GM12865 (cell line): Measurements from ENCODE around the gene GYS1.

Source experiments
- DNase-seq: peaks from one replicate; pipeline ENCODE4 v3.0.0; 2010; ENCODE audit warnings: low read depth
- H3K4me3 ChIP-seq: 2 replicates; pipeline ENCODE4 v1.5.1; 2011; ENCODE audit warnings: mild to moderate bottlenecking, low read depth, low read length, control low read depth
- CTCF ChIP-seq: IDR thresholded peaks from 2 replicates; pipeline ENCODE4 v1.5.1; 2011; ENCODE audit warnings: low read length, control low read depth, low read depth, inconsistent platforms; ENCODE audit not compliant: insufficient read depth; ENCODE audit errors: missing control alignments

The GYS1 gene

DNA sequence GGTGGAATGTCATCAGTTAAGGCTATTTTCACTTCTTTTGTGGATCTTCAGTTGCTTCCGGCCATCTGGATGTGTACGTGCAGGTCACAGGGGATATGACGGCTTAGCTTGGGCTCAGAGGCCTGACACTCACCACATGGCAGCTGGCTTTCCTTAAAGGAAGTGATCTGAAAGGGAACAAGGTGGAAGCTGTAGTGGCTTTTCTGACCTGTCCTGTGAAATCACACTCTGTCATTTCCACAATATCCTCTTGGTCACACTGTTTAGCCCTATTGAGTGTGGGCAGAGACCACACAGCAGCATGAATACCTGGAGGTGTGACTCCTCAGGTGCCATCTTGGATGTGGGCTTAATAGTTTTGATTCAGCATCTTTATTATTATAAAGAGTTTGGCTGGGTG lies 43.0 kb downstream of the GYS1 start:
- no peak overlapping the region for H3K4me3 ChIP-seq
- DNase-seq, result no peak
- TF ChIP-seq CTCF, result no peak

DNA sequence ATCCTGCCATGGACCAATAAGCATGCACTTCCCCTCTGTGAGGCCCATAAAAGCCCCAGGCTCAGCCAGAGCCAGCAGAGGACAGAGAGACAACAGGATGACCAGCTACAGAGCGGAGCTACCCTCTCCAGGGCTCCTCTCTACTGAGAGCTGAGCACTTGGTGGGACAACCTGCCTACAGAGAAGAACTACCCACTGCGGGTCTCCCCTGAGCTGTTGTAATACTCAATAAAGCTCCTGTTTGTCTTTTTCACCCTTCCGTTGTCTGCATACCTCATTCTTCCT lies 45.9 kb downstream of the GYS1 start:
- H3K4me3 ChIP-seq, result no peak overlapping the region
- no peak for DNase-seq
- no peak for TF ChIP-seq CTCF

GRCh38 chr19:48946463-48947257 lies 46.4 kb downstream of the GYS1 start:
- DNase-seq, result no peak
- H3K4me3 ChIP-seq, result no peak overlapping the region
- TF ChIP-seq CTCF, result no peak

DNA sequence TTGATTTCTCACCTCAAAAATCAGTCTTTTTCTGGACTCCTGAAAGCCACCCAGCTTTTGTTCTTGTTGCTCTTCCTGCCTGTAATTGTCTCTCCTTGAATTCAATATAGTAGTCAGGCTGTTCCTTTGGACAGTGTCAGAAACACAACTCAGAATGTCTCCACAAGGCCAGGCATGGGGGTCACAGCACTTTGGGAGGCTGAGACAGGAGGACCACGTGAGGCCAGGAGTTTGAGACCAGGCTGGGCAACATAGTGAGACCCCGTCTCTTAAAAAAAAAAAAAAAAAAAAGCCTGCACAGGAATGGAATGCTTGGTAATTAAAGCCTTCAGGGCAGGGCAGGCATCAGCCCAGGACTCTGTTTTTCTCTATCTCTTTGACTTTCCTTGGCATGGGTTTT lies 47.3 kb downstream of the GYS1 start:
- no peak for DNase-seq
- no peak for TF ChIP-seq CTCF
- H3K4me3 ChIP-seq, result no peak overlapping the region

GRCh38 chr19:48945415-48945814 lies 47.7 kb downstream of the GYS1 start:
- no peak for TF ChIP-seq CTCF
- no peak for DNase-seq
- no peak overlapping the region for H3K4me3 ChIP-seq

- no peak overlapping the region for H3K4me3 ChIP-seq
- TF ChIP-seq CTCF, result no peak
- no peak for DNase-seq
These were observed 50.0 kb downstream of the GYS1 start for GRCh38 chr19:48943081-48943480.

GRCh38 chr19:48940902-48941301 lies 52.2 kb downstream of the GYS1 start:
- DNase-seq, result no peak
- H3K4me3 ChIP-seq, result no peak overlapping the region
- no peak for TF ChIP-seq CTCF
